HG03354 (cell line): ENCODE results near the gene BSDC1.

Source experiments
- ATAC-seq: cut with Tn5 transposase; IDR thresholded peaks from one replicate; pipeline ENCODE4 v1.9.1; 2021; ENCODE audit warnings: mild to moderate bottlenecking; ENCODE audit not compliant: unreplicated experiment, poor library complexity, severe bottlenecking

BSDC1 gene

GRCh38 chr1:32339363-32339978 is 54.8 kb downstream of the BSDC1 start:
- ATAC-seq, result no peak

- ATAC-seq, result no peak
These were observed 55.5 kb downstream of the BSDC1 start for GRCh38 chr1:32338637-32339145.

- ATAC-seq, result no peak
These were observed 56.2 kb downstream of the BSDC1 start for GRCh38 chr1:32337855-32338636.

- no peak for ATAC-seq
These were observed 57.1 kb downstream of the BSDC1 start for GRCh38 chr1:32336963-32337675.

- ATAC-seq, result no peak
These were observed 57.7 kb downstream of the BSDC1 start for GRCh38 chr1:32336591-32336932.

GRCh38 chr1:32335790-32336590 is 58.3 kb downstream of the BSDC1 start, which contains the start of gene MARCKSL1:
Gene MARCKSL1 (minus strand): TSS chr1:32336233. CDS start chr1:32336033, 200 bp downstream.
- ATAC-seq, result peak; percentile 37

- ATAC-seq, result peak; percentile 3
These were observed 58.8 kb downstream of the BSDC1 start for GRCh38 chr1:32335535-32335789.

- peak; percentile 27 for ATAC-seq
These were observed 59.2 kb downstream of the BSDC1 start for GRCh38 chr1:32334864-32335534.

GRCh38 chr1:32334274-32334861 is 59.9 kb downstream of the BSDC1 start:
- ATAC-seq, result no peak

GRCh38 chr1:32333251-32333963 is 60.8 kb downstream of the BSDC1 start:
- no peak for ATAC-seq

GRCh38 chr1:32332290-32333079 is 61.8 kb downstream of the BSDC1 start:
- no peak for ATAC-seq

- ATAC-seq, result no peak
These were observed 62.7 kb downstream of the BSDC1 start for GRCh38 chr1:32331549-32331948.

- no peak for ATAC-seq
These were observed 63.6 kb downstream of the BSDC1 start for GRCh38 chr1:32330558-32331151.

GRCh38 chr1:32329931-32330466 is 64.2 kb downstream of the BSDC1 start:
- ATAC-seq, result no peak

- no peak for ATAC-seq
These were observed 67.0 kb downstream of the BSDC1 start for GRCh38 chr1:32327204-32327603.

- ATAC-seq, result no peak
These were observed 72.4 kb downstream of the BSDC1 start for GRCh38 chr1:32321712-32322291.
